Vagina (tissue), 2 donors: ENCODE results near the gene RAD52. TPM values are rescaled to one million over a fixed set of nuclear protein-coding genes. Genes with fewer than 3 reads are reported as not detected.

Experiments used
- DNase-seq, 2 donors: peaks; one replicate each; pipeline ENCODE4 v3.0.0-alpha.2; 2017; ENCODE audit errors: extremely low spot score in 2 of 2
- H3K27ac ChIP-seq: fragments of 200-600 bp; sonication (generic); one replicate; pipeline ENCODE4 v1.5.1; 2019
- H3K27me3 ChIP-seq: fragments of 200-600 bp; sonication (generic); one replicate; pipeline ENCODE4 v1.5.1; 2019
- H3K36me3 ChIP-seq, 2 donors: fragments of 200-600 bp; sonication (generic); one replicate each; pipeline ENCODE4 v1.5.1; 2017 to 2019
- H3K4me1 ChIP-seq: fragments of 200-600 bp; sonication (generic); one replicate; pipeline ENCODE4 v1.5.1; 2019
- H3K4me3 ChIP-seq, 2 donors: fragments of 200-600 bp; sonication (generic); 1 replicate in 1 of 2; 2 replicates in 1 of 2; pipeline ENCODE4 v1.5.1; 2016 to 2019
- H3K9me3 ChIP-seq: fragments of 200-600 bp; sonication (generic); one replicate; pipeline ENCODE4 v1.5.1; 2019
- POLR2A ChIP-seq, 2 donors: fragments of 450-650 bp; IDR thresholded peaks; one replicate each; pipeline ENCODE4 v1.6.1; 2017; ENCODE audit warnings: antibody characterized with exemption in 2 of 2, mild to moderate bottlenecking in 2 of 2, moderate library complexity in 2 of 2
- POLR2AphosphoS5 ChIP-seq, 2 donors: sonication (generic); formaldehyde crosslinking; IDR thresholded peaks; one replicate each; pipeline ENCODE4 v1.9.0; 2017; ENCODE audit warnings: antibody characterized with exemption in 2 of 2, mild to moderate bottlenecking in 2 of 2, low read depth in 1 of 2; ENCODE audit not compliant: insufficient read depth in 1 of 2
- intact Hi-C: fragments of 100-400 bp; cut with DNase I; formaldehyde crosslinking; loops from one replicate; pipeline ENCODE4 v1.15.1; 2023
- total RNA-seq: library from RNA; depleted of rRNA; stranded (reverse); fragments of >200 nt; gene quantifications from one replicate; pipeline ENCODE4 v1.2.3, GENCODE V29; 2016
- TF ChIP-seq, protein P1 (sequence below), 3 experiments: fragments of 450-650 bp in 2 of 3; fragments of 200-600 bp in 1 of 3; sonication (generic) in 1 of 3; IDR thresholded peaks; one replicate each; pipeline ENCODE4 v1.5.1; 2017 to 2019; ENCODE audit warnings: antibody characterized with exemption in 3 of 3, mild to moderate bottlenecking in 2 of 3, moderate library complexity in 2 of 3

RAD52 gene
- total RNA-seq, 1 donor from 2014 or later, result 40.3 TPM

DNA sequence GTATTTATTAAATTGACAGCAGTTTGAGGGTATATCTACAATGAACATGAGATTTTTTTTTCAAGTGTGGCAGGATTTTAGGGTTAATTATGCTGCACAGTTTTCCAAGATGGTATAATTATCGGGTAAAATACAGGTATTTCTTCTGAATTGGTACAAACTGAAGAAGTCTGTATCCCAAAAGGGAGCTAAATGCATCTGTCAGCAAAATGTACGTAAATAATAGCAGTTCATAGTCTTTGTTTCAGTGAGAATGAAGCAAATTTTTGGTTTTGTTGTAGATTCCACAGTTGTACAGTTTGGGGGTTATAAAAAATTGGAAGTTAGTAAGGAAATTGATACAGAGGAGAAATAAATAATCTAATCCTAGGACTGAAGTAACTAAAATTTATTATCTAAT lies 63.3 kb downstream of the RAD52 start:
- no peak for TF ChIP-seq POLR2AphosphoS5 (IDR thresholded peaks at IDR 0.05; ENCODE audit: insufficient read depth in 1 of 2, low read depth in 1 of 2)
- TF ChIP-seq, protein P1, sequence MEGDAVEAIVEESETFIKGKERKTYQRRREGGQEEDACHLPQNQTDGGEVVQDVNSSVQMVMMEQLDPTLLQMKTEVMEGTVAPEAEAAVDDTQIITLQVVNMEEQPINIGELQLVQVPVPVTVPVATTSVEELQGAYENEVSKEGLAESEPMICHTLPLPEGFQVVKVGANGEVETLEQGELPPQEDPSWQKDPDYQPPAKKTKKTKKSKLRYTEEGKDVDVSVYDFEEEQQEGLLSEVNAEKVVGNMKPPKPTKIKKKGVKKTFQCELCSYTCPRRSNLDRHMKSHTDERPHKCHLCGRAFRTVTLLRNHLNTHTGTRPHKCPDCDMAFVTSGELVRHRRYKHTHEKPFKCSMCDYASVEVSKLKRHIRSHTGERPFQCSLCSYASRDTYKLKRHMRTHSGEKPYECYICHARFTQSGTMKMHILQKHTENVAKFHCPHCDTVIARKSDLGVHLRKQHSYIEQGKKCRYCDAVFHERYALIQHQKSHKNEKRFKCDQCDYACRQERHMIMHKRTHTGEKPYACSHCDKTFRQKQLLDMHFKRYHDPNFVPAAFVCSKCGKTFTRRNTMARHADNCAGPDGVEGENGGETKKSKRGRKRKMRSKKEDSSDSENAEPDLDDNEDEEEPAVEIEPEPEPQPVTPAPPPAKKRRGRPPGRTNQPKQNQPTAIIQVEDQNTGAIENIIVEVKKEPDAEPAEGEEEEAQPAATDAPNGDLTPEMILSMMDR (IDR thresholded peaks at IDR 0.05), result no peak
- TF ChIP-seq POLR2A (IDR thresholded peaks at IDR 0.05), result no peak
- H3K9me3 ChIP-seq, result no peaks in the 10 kb centered on the region
- DNase-seq, result no peak
- H3K36me3 ChIP-seq, result peaks cover 3 to 90% of the 10 kb centered on the region in 2 donors
- no peak overlapping the region for H3K4me3 ChIP-seq
- intact Hi-C loops, result no loop called here
- no peaks in the 10 kb centered on the region for H3K4me1 ChIP-seq
- H3K27ac ChIP-seq, result no peak overlapping the region
- no peaks in the 10 kb centered on the region for H3K27me3 ChIP-seq

DNA sequence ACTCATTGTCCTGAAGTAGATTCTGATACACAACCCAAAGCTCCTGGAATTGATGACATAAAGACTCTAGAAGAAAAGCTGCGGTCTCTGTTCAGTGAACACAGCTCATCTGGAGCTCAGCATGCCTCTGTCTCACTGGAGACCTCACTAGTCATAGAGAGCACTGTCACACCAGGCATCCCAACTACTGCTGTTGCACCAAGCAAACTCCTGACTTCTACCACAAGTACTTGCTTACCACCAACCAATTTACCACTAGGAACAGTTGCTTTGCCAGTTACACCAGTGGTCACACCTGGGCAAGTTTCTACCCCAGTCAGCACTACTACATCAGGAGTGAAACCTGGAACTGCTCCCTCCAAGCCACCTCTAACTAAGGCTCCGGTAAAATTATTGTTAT lies 63.8 kb downstream of the RAD52 start:
- no peaks in the 10 kb centered on the region for H3K9me3 ChIP-seq
- H3K4me1 ChIP-seq, result no peaks in the 10 kb centered on the region
- H3K36me3 ChIP-seq, result peaks cover 3 to 95% of the 10 kb centered on the region in 2 donors
- intact Hi-C loops, result no loop called here
- no peak overlapping the region for H3K4me3 ChIP-seq
- H3K27ac ChIP-seq, result no peak overlapping the region
- no peak for DNase-seq
- no peaks in the 10 kb centered on the region for H3K27me3 ChIP-seq
- TF ChIP-seq POLR2A (IDR thresholded peaks at IDR 0.05) (no peak), POLR2AphosphoS5 (IDR thresholded peaks at IDR 0.05; ENCODE audit: insufficient read depth in 1 of 2, low read depth in 1 of 2) (no peak)
- TF ChIP-seq, protein P1 (IDR thresholded peaks at IDR 0.05), result no peak

DNA sequence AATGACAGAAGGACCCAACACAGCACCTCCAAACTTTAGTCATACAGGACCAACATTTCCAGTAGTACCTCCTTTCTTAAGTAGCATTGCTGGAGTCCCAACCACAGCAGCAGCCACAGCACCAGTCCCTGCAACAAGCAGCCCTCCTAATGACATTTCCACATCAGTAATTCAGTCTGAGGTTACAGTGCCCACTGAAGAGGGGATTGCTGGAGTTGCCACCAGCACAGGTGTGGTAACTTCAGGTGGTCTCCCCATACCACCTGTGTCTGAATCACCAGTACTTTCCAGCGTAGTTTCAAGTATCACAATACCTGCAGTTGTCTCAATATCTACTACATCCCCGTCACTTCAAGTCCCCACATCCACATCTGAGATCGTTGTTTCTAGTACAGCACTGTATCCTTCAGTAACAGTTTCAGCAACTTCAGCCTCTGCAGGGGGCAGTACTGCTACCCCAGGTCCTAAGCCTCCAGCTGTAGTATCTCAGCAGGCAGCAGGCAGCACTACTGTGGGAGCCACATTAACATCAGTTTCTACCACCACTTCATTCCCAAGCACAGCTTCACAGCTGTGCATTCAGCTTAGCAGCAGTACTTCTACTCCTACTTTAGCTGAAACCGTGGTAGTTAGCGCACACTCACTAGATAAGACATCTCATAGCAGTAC lies 64.6 kb downstream of the RAD52 start:
- no peaks in the 10 kb centered on the region for H3K4me1 ChIP-seq
- no peaks in the 10 kb centered on the region for H3K9me3 ChIP-seq
- H3K36me3 ChIP-seq, result peaks cover 3 to 100% of the 10 kb centered on the region in 2 donors
- no peaks in the 10 kb centered on the region for H3K27me3 ChIP-seq
- intact Hi-C loops, result no loop called here
- no peak for DNase-seq
- TF ChIP-seq, protein P1 (IDR thresholded peaks at IDR 0.05), result no peak
- TF ChIP-seq POLR2AphosphoS5 (IDR thresholded peaks at IDR 0.05; ENCODE audit: insufficient read depth in 1 of 2, low read depth in 1 of 2) (no peak), POLR2A (IDR thresholded peaks at IDR 0.05) (no peak)
- H3K27ac ChIP-seq, result no peak overlapping the region
- H3K4me3 ChIP-seq, result no peak overlapping the region

DNA sequence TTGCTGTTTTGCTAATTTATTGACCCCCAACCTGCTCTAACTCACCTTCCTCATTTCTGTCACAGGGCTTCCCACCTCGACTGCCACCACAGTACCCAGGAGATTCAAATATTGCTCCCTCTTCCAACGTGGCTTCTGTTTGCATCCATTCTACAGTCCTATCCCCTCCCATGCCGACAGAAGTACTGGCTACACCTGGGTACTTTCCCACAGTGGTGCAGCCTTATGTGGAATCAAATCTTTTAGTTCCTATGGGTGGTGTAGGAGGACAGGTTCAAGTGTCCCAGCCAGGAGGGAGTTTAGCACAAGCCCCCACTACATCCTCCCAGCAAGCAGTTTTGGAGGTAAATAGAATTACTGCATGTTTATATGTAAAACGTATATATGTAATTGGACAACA lies 68.8 kb downstream of the RAD52 start:
- Histone ChIP-seq H3K4me1 (no peaks in the 10 kb centered on the region), H3K27ac (no peak overlapping the region), H3K9me3 (no peaks in the 10 kb centered on the region), H3K4me3 (no peak overlapping the region), H3K27me3 (no peaks in the 10 kb centered on the region), H3K36me3 (peaks cover 0 to 78% of the 10 kb centered on the region in 2 donors)
- TF ChIP-seq POLR2A (IDR thresholded peaks at IDR 0.05) (no peak), POLR2AphosphoS5 (IDR thresholded peaks at IDR 0.05; ENCODE audit: insufficient read depth in 1 of 2, low read depth in 1 of 2) (no peak)
- TF ChIP-seq, protein P1 (IDR thresholded peaks at IDR 0.05), result no peak
- intact Hi-C loops, result no loop called here
- no peak for DNase-seq

DNA sequence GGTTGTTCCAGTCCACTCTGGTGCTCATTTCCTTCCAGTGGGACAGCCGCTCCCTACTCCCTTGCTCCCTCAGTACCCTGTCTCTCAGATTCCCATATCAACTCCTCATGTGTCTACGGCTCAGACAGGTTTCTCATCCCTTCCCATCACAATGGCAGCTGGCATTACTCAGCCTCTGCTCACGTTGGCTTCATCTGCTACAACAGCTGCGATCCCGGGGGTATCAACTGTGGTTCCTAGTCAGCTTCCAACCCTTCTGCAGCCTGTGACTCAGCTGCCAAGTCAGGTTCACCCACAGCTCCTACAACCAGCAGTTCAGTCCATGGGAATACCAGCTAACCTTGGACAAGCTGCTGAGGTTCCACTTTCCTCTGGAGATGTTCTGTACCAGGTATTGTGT lies 69.9 kb downstream of the RAD52 start:
- TF ChIP-seq POLR2A (IDR thresholded peaks at IDR 0.05), result no peak
- no peak for TF ChIP-seq POLR2AphosphoS5 (IDR thresholded peaks at IDR 0.05; ENCODE audit: insufficient read depth in 1 of 2, low read depth in 1 of 2)
- TF ChIP-seq, protein P1 (IDR thresholded peaks at IDR 0.05), result no peak
- intact Hi-C loops, result no loop called here
- Histone ChIP-seq H3K27me3 (no peaks in the 10 kb centered on the region), H3K4me1 (no peaks in the 10 kb centered on the region), H3K9me3 (no peaks in the 10 kb centered on the region), H3K27ac (no peak overlapping the region), H3K4me3 (no peak overlapping the region), H3K36me3 (peaks cover 0 to 76% of the 10 kb centered on the region in 2 donors)
- no peak for DNase-seq
